ENCODE data around the gene TXNRD2.

TXNRD2 gene

DNA sequence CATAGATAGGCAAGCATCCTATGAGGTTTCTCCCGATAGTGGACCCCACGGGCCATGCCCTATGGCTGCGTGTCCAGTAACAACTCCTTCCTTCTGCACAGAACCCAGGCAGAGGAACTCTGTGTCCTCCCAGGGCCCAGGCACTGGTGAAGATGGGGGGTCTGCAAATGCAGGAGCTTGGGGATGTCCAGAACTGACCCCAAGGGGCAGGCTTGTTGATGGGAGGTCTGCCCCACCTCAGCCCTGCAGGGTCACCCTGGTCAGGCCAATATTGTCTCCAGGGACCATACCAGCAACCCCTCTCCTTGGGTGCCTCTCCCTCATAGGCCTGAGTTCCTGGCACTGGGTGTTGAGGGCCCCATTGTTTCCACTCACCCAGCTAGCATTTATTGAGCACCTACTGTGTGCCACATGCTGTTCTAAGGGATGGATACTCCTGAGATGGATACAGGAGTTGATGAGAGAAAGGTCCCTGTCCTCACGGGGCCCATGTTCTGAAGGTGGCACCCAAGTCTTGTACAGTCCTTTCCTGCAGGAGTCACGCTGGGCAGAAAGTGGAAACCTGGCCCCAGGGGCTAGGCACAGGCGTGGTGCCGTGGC lies 26.3 kb upstream of the TXNRD2 start:
- Histone ChIP-seq H3K4me3 (ENCODE audit: low read length) (no peak overlapping the region), H3K27me3 (ENCODE audit: insufficient read depth, low read length) (no peaks in the 10 kb centered on the region), H3K9me3 (ENCODE audit: low read length) (no peaks in the 10 kb centered on the region), H3K36me3 (ENCODE audit: insufficient read depth, low read length) (peaks cover 29% of the 10 kb centered on the region), H2AFZ (ENCODE audit: low read depth, low read length) (no peak overlapping the region), H3K4me1 (ENCODE audit: insufficient read depth, low read length) (peaks cover 25% of the 10 kb centered on the region)

DNA sequence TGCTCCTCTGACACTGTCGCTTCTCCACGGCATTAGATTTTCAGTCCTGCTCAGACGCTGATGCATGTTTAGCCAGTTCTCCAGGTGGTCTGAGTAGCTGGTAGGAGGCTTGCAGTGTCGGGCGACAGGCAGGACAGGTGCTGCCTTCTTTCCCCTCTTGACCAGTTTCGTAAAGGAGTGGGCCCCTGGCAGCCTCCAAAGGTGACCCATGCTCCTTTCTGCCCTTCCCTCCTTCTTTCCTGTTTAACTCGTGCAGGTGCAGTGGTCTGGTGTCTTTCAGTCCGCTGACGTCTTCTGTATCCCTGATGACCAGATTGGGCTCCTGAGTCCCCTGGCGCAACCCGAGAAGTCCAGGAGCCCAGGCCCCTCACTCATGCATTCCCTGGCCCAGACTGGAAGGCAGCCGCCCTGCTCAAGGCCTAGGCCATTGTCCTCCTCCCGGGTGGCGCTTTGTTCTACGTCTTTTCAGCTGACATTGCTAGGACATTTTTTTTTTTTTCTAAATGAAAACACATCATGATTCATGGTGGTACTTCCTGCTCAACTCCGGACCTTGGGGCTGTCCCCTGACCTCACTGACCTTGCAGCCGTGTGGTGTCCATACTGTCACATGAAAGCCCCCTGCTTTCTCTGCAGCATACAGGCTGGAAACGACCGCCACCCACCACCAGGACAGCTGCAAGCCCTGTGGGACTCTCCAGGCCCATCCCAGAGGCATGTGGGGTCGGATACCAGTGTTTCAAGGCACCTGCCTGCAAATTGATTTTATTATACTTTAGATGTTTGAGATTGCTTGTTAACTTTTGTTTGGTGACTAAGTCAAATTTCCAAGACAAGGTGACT lies 25.5 kb upstream of the TXNRD2 start:
- Histone ChIP-seq H2AFZ (ENCODE audit: low read depth, low read length) (no peak overlapping the region), H3K36me3 (ENCODE audit: insufficient read depth, low read length) (peaks cover 22% of the 10 kb centered on the region), H3K4me3 (ENCODE audit: low read length) (no peak overlapping the region), H3K27me3 (ENCODE audit: insufficient read depth, low read length) (no peaks in the 10 kb centered on the region), H3K9me3 (ENCODE audit: low read length) (no peaks in the 10 kb centered on the region), H3K4me1 (ENCODE audit: insufficient read depth, low read length) (peaks cover 30% of the 10 kb centered on the region)

DNA sequence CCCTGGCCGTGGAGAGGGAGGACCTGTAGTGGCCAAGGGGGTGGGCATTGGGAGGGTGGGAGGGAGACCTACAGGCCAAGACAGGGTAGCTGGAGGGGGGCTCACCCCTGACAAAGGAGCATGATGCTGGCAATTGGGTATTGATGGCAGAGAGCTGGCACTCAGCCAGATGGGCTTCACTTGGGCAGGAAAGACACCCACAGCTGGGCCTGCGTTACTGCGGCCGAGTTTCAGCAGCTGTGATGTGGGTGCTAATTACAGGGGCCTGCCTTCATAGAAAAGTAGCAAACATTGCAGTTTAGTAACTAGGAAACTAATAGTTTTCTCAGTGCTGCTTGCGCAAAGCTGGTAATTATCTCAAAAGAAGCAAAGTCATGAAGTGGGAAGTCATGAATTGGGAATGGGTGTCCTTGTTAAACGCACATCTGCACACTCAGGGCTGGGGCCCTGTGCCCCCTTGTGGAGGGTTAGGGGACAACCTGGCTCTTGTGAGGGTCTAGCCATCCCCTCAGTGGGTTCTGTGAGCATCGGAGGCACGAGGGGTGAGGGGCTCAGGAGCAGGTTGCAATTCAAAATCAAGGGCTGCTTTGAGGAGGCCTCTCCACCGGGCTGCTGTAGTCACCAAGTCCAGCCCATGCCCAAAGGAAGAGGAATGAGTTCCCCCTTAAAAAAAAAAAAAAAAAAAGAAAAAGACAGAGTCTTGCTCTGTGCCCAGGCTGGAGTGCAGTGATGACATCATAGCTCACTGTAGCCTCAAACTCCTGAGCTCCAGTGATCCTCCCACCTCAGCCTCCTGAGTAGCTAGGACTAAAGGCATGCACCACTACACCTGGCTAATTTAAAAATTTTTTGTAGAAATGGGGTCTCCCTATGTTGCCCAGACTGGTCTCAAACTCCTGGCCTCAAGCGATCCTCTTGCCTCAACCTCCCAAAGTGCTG lies 24.4 kb upstream of the TXNRD2 start:
- H3K36me3 ChIP-seq (ENCODE audit: insufficient read depth, low read length): peaks cover 12% of the 10 kb centered on the region
- peaks cover 30% of the 10 kb centered on the region for H3K4me1 ChIP-seq (ENCODE audit: insufficient read depth, low read length)
- no peak overlapping the region for H3K4me3 ChIP-seq (ENCODE audit: low read length)
- H3K27me3 ChIP-seq (ENCODE audit: insufficient read depth, low read length): no peaks in the 10 kb centered on the region
- H3K9me3 ChIP-seq (ENCODE audit: low read length): no peaks in the 10 kb centered on the region
- H2AFZ ChIP-seq (ENCODE audit: low read depth, low read length): no peak overlapping the region

DNA sequence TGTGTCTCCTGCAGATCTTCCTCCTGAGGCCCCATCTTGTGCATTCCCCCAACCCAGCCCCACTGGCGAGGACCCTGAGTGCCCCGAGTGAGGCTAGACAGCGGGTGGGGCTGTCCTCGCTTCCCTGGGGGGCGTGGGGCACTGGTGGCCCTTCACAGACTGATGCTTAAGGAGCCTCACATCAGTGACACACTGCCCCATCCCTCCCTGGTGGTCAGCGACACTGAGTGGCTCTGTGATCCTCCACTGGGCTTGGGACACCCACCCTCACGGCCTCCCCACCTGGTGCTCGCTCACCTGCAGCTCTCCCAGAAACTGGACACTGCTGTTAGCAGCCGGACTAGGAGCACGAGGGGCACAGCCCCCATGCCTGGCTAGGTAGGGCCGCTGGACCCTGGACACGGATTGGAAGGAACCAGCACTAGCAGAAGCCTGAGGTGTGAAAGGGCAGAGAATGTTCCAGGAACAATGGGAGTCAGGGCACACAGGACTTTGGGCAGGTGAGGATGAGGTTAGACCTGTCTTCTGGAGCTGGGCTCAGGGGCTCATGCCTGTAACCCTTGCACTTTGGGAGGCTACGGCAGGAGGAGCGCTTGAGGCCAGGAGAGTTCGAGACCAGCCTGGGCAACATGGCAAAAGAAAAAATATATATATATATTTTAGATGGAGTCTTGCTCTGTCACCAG lies 23.2 kb upstream of the TXNRD2 start:
- Histone ChIP-seq H3K9me3 (ENCODE audit: low read length) (no peaks in the 10 kb centered on the region), H3K27me3 (ENCODE audit: insufficient read depth, low read length) (no peaks in the 10 kb centered on the region), H3K36me3 (ENCODE audit: insufficient read depth, low read length) (peaks cover 5% of the 10 kb centered on the region), H2AFZ (ENCODE audit: low read depth, low read length) (no peak overlapping the region), H3K4me3 (ENCODE audit: low read length) (no peak overlapping the region), H3K4me1 (ENCODE audit: insufficient read depth, low read length) (peaks cover 32% of the 10 kb centered on the region)

DNA sequence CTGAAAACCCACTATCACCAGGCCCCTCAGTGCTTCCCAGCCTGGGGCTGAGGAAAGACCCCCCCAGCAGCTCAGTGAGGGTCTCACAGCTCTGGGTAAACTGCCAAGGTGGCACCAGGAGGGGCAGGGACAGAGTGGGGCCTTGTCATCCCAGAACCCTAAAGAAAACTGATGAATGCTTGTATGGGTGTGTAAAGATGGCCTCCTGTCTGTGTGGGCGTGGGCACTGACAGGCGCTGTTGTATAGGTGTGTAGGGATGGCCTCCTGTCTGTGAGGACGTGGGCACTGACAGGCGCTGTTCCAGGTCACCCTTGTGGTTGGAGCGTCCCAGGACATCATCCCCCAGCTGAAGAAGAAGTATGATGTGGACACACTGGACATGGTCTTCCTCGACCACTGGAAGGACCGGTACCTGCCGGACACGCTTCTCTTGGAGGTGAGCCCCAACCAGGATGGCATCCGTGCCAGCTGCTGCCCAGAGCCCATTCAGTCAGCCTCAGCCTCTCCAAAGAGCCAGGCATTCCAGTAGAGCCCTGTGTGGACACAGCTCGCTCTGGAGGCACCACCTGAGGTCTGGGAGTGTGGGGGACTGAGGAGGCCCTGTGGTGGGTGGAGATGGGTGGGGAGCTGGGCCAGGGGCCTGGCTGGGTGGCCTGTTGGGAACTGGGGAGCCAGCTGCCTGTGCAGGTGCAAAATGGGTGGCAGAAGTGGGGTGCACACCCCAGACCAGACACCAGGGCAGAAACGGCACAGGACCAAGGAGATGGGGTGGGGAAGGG lies 22.4 kb upstream of the TXNRD2 start:
- H3K9me3 ChIP-seq (ENCODE audit: low read length): no peaks in the 10 kb centered on the region
- H3K4me1 ChIP-seq (ENCODE audit: insufficient read depth, low read length): peaks cover 34% of the 10 kb centered on the region
- H3K36me3 ChIP-seq (ENCODE audit: insufficient read depth, low read length): peaks cover 2% of the 10 kb centered on the region
- H2AFZ ChIP-seq (ENCODE audit: low read depth, low read length): no peak overlapping the region
- no peaks in the 10 kb centered on the region for H3K27me3 ChIP-seq (ENCODE audit: insufficient read depth, low read length)
- no peak overlapping the region for H3K4me3 ChIP-seq (ENCODE audit: low read length)

DNA sequence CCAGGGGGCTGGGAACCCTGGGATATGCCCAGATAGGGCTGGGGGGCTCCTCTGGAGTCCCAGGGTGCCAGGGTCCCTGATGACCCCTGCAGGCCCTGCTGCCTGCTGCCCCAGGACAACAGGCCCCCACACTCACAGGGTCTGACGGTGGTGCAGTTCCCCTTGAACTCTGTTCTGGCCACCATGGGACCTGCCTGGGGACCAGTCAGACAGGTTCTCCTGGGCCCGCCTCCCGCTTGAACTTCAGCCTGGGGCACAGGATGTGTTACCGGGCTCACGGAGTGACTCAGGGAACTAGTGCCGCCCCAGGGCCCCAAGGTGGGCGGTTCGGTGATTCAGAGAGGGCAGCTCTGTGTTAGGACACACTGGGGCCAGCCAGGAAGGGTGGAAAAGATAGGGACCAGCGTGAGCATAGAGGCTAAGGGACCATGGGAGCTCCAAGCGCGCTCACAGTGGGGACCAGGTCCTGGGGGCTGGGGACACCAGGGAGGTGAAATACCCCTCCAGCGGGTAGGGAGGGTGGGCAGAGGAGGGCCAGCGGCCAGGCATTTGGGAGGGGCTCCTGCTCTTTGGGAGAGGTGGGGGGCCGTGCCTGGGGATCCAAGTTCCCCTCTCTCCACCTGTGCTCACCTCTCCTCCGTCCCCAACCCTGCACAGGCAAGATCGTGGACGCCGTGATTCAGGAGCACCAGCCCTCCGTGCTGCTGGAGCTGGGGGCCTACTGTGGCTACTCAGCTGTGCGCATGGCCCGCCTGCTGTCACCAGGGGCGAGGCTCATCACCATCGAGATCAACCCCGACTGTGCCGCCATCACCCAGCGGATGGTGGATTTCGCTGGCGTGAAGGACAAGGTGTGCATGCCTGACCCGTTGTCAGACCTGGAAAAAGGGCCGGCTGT lies 21.5 kb upstream of the TXNRD2 start:
- H3K27me3 ChIP-seq (ENCODE audit: insufficient read depth, low read length): no peaks in the 10 kb centered on the region
- H3K4me3 ChIP-seq (ENCODE audit: low read length): no peak overlapping the region
- H2AFZ ChIP-seq (ENCODE audit: low read depth, low read length): no peak overlapping the region
- no peaks in the 10 kb centered on the region for H3K9me3 ChIP-seq (ENCODE audit: low read length)
- H3K4me1 ChIP-seq (ENCODE audit: insufficient read depth, low read length): peaks cover 29% of the 10 kb centered on the region
- no peaks in the 10 kb centered on the region for H3K36me3 ChIP-seq (ENCODE audit: insufficient read depth, low read length)

DNA sequence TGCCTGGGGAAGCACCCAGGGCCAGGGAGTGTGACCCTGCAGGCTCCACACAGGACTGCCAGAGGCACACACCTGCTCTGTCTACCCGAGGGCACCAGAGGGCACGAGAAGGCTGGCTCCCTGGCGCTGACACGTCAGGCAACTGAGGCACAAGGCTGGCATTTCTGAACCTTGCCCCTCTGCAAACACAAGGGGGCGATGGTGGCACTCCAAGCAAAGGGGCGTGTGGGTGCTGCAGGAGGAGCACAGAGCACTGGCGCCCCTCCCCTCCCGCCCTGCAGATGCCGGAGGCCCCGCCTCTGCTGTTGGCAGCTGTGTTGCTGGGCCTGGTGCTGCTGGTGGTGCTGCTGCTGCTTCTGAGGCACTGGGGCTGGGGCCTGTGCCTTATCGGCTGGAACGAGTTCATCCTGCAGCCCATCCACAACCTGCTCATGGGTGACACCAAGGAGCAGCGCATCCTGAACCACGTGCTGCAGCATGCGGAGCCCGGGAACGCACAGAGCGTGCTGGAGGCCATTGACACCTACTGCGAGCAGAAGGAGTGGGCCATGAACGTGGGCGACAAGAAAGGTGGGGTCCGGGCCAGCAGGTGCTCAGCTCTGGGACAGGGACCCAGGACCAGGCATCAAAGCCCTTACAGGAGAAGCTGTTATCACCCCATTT lies 20.8 kb upstream of the TXNRD2 start:
- no peak overlapping the region for H3K4me3 ChIP-seq (ENCODE audit: low read length)
- no peaks in the 10 kb centered on the region for H3K9me3 ChIP-seq (ENCODE audit: low read length)
- no peak overlapping the region for H2AFZ ChIP-seq (ENCODE audit: low read depth, low read length)
- no peaks in the 10 kb centered on the region for H3K36me3 ChIP-seq (ENCODE audit: insufficient read depth, low read length)
- H3K27me3 ChIP-seq (ENCODE audit: insufficient read depth, low read length): no peaks in the 10 kb centered on the region
- peaks cover 22% of the 10 kb centered on the region for H3K4me1 ChIP-seq (ENCODE audit: insufficient read depth, low read length)

DNA sequence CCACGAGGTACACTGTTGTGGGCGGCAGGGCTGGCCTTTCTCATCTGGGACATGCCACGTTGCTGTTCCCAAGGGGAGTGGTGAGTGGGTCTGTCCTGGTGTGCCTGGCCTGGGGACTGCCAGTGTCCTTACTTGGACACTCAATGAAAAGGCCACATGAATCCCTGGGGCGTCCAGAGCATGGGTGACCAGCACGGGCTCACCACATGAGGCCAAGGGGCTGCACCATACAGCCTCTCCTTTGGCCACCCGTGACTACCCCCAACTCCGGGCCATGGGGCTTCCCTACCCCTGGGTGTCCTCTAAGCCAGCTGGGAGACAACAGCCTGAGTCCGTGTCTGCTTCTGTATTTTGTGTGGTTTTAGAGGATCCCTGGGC lies 20.2 kb upstream of the TXNRD2 start:
- Histone ChIP-seq H2AFZ (ENCODE audit: low read depth, low read length) (no peak overlapping the region), H3K36me3 (ENCODE audit: insufficient read depth, low read length) (no peaks in the 10 kb centered on the region)

DNA sequence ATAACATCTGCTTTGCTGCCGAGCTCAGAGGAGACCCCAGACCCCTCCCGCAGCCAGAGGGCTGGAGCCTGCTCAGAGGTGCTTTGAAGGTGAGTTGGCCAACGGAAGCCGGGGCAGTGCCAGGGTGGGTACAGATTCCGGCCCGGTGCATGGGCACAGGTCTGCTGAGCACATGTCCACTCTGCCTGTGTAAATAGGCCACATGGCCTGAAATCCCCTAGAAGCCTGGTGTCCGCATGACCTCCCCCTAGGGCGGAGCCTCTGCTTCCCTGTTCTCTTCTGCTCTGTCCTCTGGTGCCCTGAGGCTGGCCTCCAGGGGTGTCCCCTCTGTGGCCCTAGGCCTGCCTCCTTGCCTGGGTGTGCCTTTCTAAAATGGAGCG lies 19.6 kb upstream of the TXNRD2 start:
- Histone ChIP-seq H3K4me3 (ENCODE audit: low read length) (no peak overlapping the region), H3K36me3 (ENCODE audit: insufficient read depth, low read length) (no peaks in the 10 kb centered on the region), H3K27me3 (ENCODE audit: insufficient read depth, low read length) (no peaks in the 10 kb centered on the region), H3K4me1 (ENCODE audit: insufficient read depth, low read length) (peaks cover 12% of the 10 kb centered on the region), H2AFZ (ENCODE audit: low read depth, low read length) (no peak overlapping the region), H3K9me3 (ENCODE audit: low read length) (no peaks in the 10 kb centered on the region)

More for the DNA sequence above, 20.2 kb upstream of the TXNRD2 start:
- Histone ChIP-seq H3K9me3 (ENCODE audit: low read length) (no peaks in the 10 kb centered on the region), H3K4me1 (ENCODE audit: insufficient read depth, low read length) (peaks cover 16% of the 10 kb centered on the region), H3K4me3 (ENCODE audit: low read length) (no peak overlapping the region), H3K27me3 (ENCODE audit: insufficient read depth, low read length) (no peaks in the 10 kb centered on the region)

DNA sequence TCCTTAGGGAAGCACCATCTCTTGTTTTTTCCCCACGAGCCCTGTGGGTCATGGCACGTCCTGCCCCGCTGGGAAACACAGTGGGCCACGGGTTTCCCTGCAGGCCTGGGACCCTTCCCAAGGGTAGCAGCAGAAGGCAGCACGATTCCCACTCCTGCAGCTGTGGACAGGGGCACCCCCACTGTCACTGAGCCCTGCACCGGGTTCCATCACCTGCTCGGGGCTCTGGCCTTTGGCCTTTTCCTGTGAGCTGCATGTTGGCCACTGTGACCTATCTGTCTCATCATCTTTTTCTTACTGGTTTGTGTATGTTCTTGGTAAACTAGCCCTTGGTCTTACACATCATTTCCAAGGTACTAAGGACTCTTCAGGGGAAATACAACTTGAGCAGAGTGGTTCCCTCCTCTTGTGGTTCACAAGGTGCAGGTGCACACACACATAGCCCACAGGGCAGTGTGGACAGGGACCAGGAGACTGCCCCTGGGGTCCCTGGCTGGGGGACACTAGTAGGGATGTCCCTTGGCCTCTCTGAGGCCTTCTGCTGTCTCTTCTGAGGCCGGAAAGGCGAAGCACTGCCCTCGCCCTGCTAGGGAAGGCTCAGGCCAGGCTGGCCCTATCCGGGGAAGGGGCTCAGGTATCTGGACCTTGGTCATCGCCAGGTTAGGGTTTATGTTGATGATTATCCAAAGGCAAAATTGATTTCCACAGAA lies 19.0 kb upstream of the TXNRD2 start:
- Histone ChIP-seq H2AFZ (ENCODE audit: low read depth, low read length) (no peak overlapping the region), H3K9me3 (ENCODE audit: low read length) (no peaks in the 10 kb centered on the region), H3K27me3 (ENCODE audit: insufficient read depth, low read length) (no peaks in the 10 kb centered on the region), H3K36me3 (ENCODE audit: insufficient read depth, low read length) (no peaks in the 10 kb centered on the region), H3K4me1 (ENCODE audit: insufficient read depth, low read length) (peaks cover 12% of the 10 kb centered on the region), H3K4me3 (ENCODE audit: low read length) (no peak overlapping the region)

Data from neuron (in vitro differentiated cells).